Natural killer cell (primary cell): ENCODE measurements around the gene COX6A2. TPM values are rescaled to one million over a fixed set of nuclear protein-coding genes. Genes with fewer than 3 reads are reported as not detected.
A peak's percentile ranks its signal among the peaks of the same experiment; 100 is the strongest.
"Not testable (repeated sequence)": the region's sequence is repeated elsewhere in the genome, so short reads cannot be mapped to it uniquely, and the experiment has no call there.

Experiments used
- ATAC-seq, 3 donors: fragments of 150-1000 bp in 2 of 3; fragments of 200-7000 bp in 1 of 3; cut with Tn5 transposase; 1 replicate in 1 of 3; 2 replicates in 2 of 3; pipeline ENCODE4 v1.10.0; 2021; ENCODE audit warnings: mild to moderate bottlenecking in 2 of 3, moderate library complexity in 2 of 3
- DNase-seq, 2 donors: peaks; one replicate each; pipeline versions ENCODE4 v3.0.0 to v3.0.0-alpha.2; 2013 to 2021; ENCODE audit warnings: mixed read lengths in 1 of 2
- H3K27ac ChIP-seq: one replicate; pipeline ENCODE4 v1.5.1; 2013; ENCODE audit warnings: mild to moderate bottlenecking, low read length
- H3K27me3 ChIP-seq: one replicate; pipeline ENCODE4 v1.6.1; 2013; ENCODE audit warnings: low read length; ENCODE audit not compliant: control insufficient read depth, insufficient read depth
- H3K36me3 ChIP-seq: one replicate; pipeline ENCODE4 v1.6.1; 2013; ENCODE audit warnings: low read length; ENCODE audit not compliant: control insufficient read depth, insufficient read depth
- H3K4me1 ChIP-seq: one replicate; pipeline ENCODE4 v1.6.1; 2013; ENCODE audit warnings: low read length; ENCODE audit not compliant: control insufficient read depth, insufficient read depth
- H3K4me3 ChIP-seq: one replicate; pipeline ENCODE4 v1.5.1; 2013; ENCODE audit warnings: low read length
- H3K9me3 ChIP-seq: one replicate; pipeline ENCODE4 v1.6.1; 2013; ENCODE audit warnings: low read length; ENCODE audit not compliant: control insufficient read depth, insufficient read depth
- H3K27ac Mint-ChIP-seq, 2 donors: one replicate each; pipeline ENCODE4 v1.8.0; 2022; ENCODE audit warnings: mild to moderate bottlenecking in 2 of 2, mixed read lengths in 2 of 2, moderate library complexity in 1 of 2
- H3K27me3 Mint-ChIP-seq, 2 donors: one replicate each; pipeline ENCODE4 v1.8.0; 2022; ENCODE audit warnings: low read depth in 2 of 2, mixed read lengths in 2 of 2
- H3K36me3 Mint-ChIP-seq: one replicate; pipeline ENCODE4 v1.8.0; 2022; ENCODE audit warnings: mixed read lengths
- H3K4me1 Mint-ChIP-seq, 2 donors: one replicate each; pipeline ENCODE4 v1.8.0; 2022; ENCODE audit warnings: mixed read lengths in 2 of 2
- H3K4me3 Mint-ChIP-seq: one replicate; pipeline ENCODE4 v1.8.0; 2022; ENCODE audit warnings: mild to moderate bottlenecking, moderate library complexity, mixed read lengths
- H3K9me3 Mint-ChIP-seq, 2 donors: one replicate each; pipeline ENCODE4 v1.8.0; 2022; ENCODE audit warnings: mixed read lengths in 2 of 2
- WGBS: methylation state at CpG from one replicate; pipeline ENCODE4 v1.1.7; 2013; ENCODE audit warnings: missing lambda C conversion rate; ENCODE audit not compliant: insufficient coverage; 5-methylcytosine and 5-hydroxymethylcytosine counted together
- intact Hi-C: fragments of 100-400 bp; cut with micrococcal nuclease; formaldehyde crosslinking; loops from one replicate; pipeline ENCODE4 v1.14.2; 2022
- total RNA-seq, 4 donors: library from RNA; stranded (reverse); fragments of 120-200 nt in 1 of 4; gene quantifications; one replicate each; pipeline versions ENCODE4 v1.2.3 to v1.2.4, GENCODE V29; 2013 to 2022
- TF ChIP-seq, protein P1 (sequence below): fragments of 200-600 bp; IDR thresholded peaks from one replicate; pipeline ENCODE4 v1.8.0; 2022; ENCODE audit warnings: antibody characterized with exemption

The COX6A2 gene
- total RNA-seq, 3 donors from 2014 or later (not counting 1 experiment from before 2014, with no cell fraction given) = not detected

DNA sequence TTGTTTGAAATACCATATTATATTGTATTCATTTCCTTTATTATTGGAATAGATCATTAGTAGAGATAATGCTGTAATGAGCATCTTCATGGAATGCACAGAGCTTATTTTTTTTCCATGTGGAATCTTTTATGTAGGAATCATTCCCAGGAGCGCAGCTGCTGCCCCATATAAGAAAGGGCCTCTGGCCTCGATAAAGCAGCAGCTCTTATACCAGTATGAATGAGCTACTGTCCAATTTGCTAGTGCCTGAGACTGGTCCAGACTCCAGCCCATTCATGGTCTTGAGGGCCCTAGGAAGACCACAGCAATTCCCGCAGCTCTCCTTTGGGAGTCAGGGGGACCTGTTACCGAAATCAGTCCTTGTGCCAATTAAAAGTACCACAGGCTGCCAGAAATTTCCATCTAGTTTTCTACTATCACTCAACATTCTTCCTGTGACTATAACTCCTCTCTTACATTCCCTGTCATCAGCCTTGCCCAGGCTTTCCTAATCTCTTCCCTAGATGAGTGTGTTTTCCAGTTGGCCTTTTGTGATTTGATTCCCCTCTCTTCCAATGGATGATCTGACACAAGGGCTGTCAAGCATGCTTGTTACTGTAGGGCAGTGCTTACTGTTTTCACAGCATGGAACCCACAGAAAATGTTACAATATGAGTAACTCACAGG lies 12.5 kb upstream of the COX6A2 start:
- intact Hi-C loops = loop anchor here (5.0 kb wide), 4 partner anchors 53 to 298 kb away; partner anchors contain the start of gene PYCARD
- peaks cover 10% of the 10 kb centered on the region for H3K4me1 ChIP-seq
- H3K36me3 ChIP-seq = no peaks in the 10 kb centered on the region
- DNase-seq = no peak
- Mint-ChIP-seq H3K27ac (no peak overlapping the region), H3K9me3 (no peaks in the 10 kb centered on the region), H3K27me3 (no peaks in the 10 kb centered on the region), H3K36me3 (no peaks in the 10 kb centered on the region), H3K4me3 (no peak overlapping the region), H3K4me1 (peaks cover 14 to 36% of the 10 kb centered on the region in 2 donors)
- no peaks in the 10 kb centered on the region for H3K9me3 ChIP-seq
- 89% methylated on average over 4 of the region's 4 CpGs for WGBS
- no peak overlapping the region for H3K27ac ChIP-seq
- H3K4me3 ChIP-seq = no peak overlapping the region
- no peaks in the 10 kb centered on the region for H3K27me3 ChIP-seq
- no peak for ATAC-seq
- TF ChIP-seq, protein P1, sequence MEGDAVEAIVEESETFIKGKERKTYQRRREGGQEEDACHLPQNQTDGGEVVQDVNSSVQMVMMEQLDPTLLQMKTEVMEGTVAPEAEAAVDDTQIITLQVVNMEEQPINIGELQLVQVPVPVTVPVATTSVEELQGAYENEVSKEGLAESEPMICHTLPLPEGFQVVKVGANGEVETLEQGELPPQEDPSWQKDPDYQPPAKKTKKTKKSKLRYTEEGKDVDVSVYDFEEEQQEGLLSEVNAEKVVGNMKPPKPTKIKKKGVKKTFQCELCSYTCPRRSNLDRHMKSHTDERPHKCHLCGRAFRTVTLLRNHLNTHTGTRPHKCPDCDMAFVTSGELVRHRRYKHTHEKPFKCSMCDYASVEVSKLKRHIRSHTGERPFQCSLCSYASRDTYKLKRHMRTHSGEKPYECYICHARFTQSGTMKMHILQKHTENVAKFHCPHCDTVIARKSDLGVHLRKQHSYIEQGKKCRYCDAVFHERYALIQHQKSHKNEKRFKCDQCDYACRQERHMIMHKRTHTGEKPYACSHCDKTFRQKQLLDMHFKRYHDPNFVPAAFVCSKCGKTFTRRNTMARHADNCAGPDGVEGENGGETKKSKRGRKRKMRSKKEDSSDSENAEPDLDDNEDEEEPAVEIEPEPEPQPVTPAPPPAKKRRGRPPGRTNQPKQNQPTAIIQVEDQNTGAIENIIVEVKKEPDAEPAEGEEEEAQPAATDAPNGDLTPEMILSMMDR = no peak

- no peaks in the 10 kb centered on the region for H3K36me3 Mint-ChIP-seq
- no peak overlapping the region for H3K27ac ChIP-seq
- no peaks in the 10 kb centered on the region for H3K9me3 ChIP-seq
- H3K27me3 Mint-ChIP-seq = no peaks in the 10 kb centered on the region
- no peak overlapping the region for H3K4me3 ChIP-seq
- DNase-seq = no peak
- H3K36me3 ChIP-seq = no peaks in the 10 kb centered on the region
- WGBS = 50% methylated on average over 2 of the region's 3 CpGs
- TF ChIP-seq, protein P1 = no peak
- peaks cover 14 to 36% of the 10 kb centered on the region in 2 donors for H3K4me1 Mint-ChIP-seq
- intact Hi-C loops = loop anchor here (10.0 kb wide), 1 partner anchor 105 kb away; no protein-coding TSS in a partner anchor
- no peak overlapping the region for H3K4me3 Mint-ChIP-seq
- no peaks in the 10 kb centered on the region for H3K27me3 ChIP-seq
- no peaks in the 10 kb centered on the region for H3K9me3 Mint-ChIP-seq
- H3K4me1 ChIP-seq = peaks cover 10% of the 10 kb centered on the region
- peak overlapping the region in 1 of 2 donors; percentile 35 for H3K27ac Mint-ChIP-seq
- ATAC-seq = no peak
Measured at GRCh38 chr16:31439519-31439918, 11.4 kb upstream of the COX6A2 start.

- not testable (repeated sequence) for H3K36me3 ChIP-seq, DNase-seq, H3K4me3 ChIP-seq, H3K9me3 ChIP-seq, H3K4me3 Mint-ChIP-seq, H3K27me3 ChIP-seq, H3K36me3 Mint-ChIP-seq, H3K4me1 ChIP-seq, H3K27ac ChIP-seq, H3K9me3 Mint-ChIP-seq, H3K27me3 Mint-ChIP-seq
- intact Hi-C loops = loop anchor here (10.0 kb wide), 1 partner anchor 104 kb away; no protein-coding TSS in a partner anchor
- Mint-ChIP-seq H3K4me1 (peaks cover 14 to 36% of the 10 kb centered on the region in 2 donors), H3K27ac (peak overlapping the region in 1 of 2 donors; percentile 35)
- 16% methylated on average over 2 of the region's 4 CpGs for WGBS
- ATAC-seq = peak in 1 of 3 donors; percentile 61
Measured at GRCh38 chr16:31439023-31439422, 10.9 kb upstream of the COX6A2 start.

GRCh38 chr16:31438414-31438813 lies 10.3 kb upstream of the COX6A2 start:
- peaks cover 14 to 36% of the 10 kb centered on the region in 2 donors for H3K4me1 Mint-ChIP-seq
- no peaks in the 10 kb centered on the region for H3K36me3 Mint-ChIP-seq
- no peak overlapping the region for H3K27ac Mint-ChIP-seq
- TF ChIP-seq, protein P1 = no peak
- Histone ChIP-seq H3K36me3 (no peaks in the 10 kb centered on the region), H3K4me3 (no peak overlapping the region), H3K27ac (no peak overlapping the region), H3K27me3 (no peaks in the 10 kb centered on the region), H3K9me3 (no peaks in the 10 kb centered on the region), H3K4me1 (peaks cover 10% of the 10 kb centered on the region)
- H3K9me3 Mint-ChIP-seq = no peaks in the 10 kb centered on the region
- WGBS = 95% methylated on average over 2 of the region's 2 CpGs
- no peak overlapping the region for H3K4me3 Mint-ChIP-seq
- intact Hi-C loops = loop anchor here (10.0 kb wide), 1 partner anchor 104 kb away; no protein-coding TSS in a partner anchor
- no peak for DNase-seq
- ATAC-seq = no peak
- no peaks in the 10 kb centered on the region for H3K27me3 Mint-ChIP-seq
